Spinal cord (tissue), 10 donors: ENCODE measurements around the gene TIMP1. TPM values are rescaled to one million over a fixed set of nuclear protein-coding genes. Genes with fewer than 3 reads are reported as not detected.
A peak's percentile ranks its signal among the peaks of the same experiment; 100 is the strongest.

Experiments used
- DNase-seq, 6 donors: peaks; one replicate each; pipeline versions ENCODE4 v3.0.0 to v3.0.0-alpha.2; 2013 to 2015; ENCODE audit warnings: low spot score in 6 of 6, low read depth in 4 of 6
- H3K27ac ChIP-seq: one replicate; pipeline ENCODE4 v1.5.1; 2013; ENCODE audit warnings: low read depth, low read length, control low read depth
- H3K27me3 ChIP-seq: one replicate; pipeline ENCODE4 v1.6.1; 2013; ENCODE audit warnings: low read length; ENCODE audit not compliant: control insufficient read depth, insufficient read depth
- H3K36me3 ChIP-seq: one replicate; pipeline ENCODE4 v1.6.1; 2013; ENCODE audit warnings: low read length; ENCODE audit not compliant: control insufficient read depth, insufficient read depth
- H3K4me1 ChIP-seq: one replicate; pipeline ENCODE4 v1.6.1; 2013; ENCODE audit warnings: low read length; ENCODE audit not compliant: control insufficient read depth, insufficient read depth
- H3K4me3 ChIP-seq: one replicate; pipeline ENCODE4 v1.5.1; 2013; ENCODE audit warnings: low read depth, low read length, control low read depth
- H3K9me3 ChIP-seq: one replicate; pipeline ENCODE4 v1.6.1; 2013; ENCODE audit warnings: low read length; ENCODE audit not compliant: control insufficient read depth, insufficient read depth
- WGBS: methylation state at CpG from one replicate; pipeline ENCODE4 v1.1.5; 2013; ENCODE audit warnings: missing lambda C conversion rate; ENCODE audit not compliant: insufficient coverage; 5-methylcytosine and 5-hydroxymethylcytosine counted together
- polyA plus RNA-seq, 2 donors: library from polyadenylated mRNA; unstranded; fragments of 120-200 nt; gene quantifications; one replicate each; pipeline ENCODE4 v1.2.1, GENCODE V29; 2013; ENCODE audit not compliant: insufficient read length in 2 of 2
- total RNA-seq, 2 donors: library from RNA; depleted of rRNA in 1 of 2; stranded (reverse); fragments of 120-200 nt in 1 of 2; fragments of >200 nt in 1 of 2; gene quantifications; one replicate each; pipeline versions ENCODE4 v1.2.3 to v1.2.4, GENCODE V29; 2013 to 2014
- donor health status: healthy.

The TIMP1 gene
- total and polyA plus RNA-seq, 4 donors, result 38.1 to 198 (median 85.6) TPM

- no peaks in the 10 kb centered on the region for H3K27me3 ChIP-seq
- no peaks in the 10 kb centered on the region for H3K9me3 ChIP-seq
- no peak overlapping the region for H3K27ac ChIP-seq
- no peak for DNase-seq
- H3K4me3 ChIP-seq, result no peak overlapping the region
- no peaks in the 10 kb centered on the region for H3K4me1 ChIP-seq
- peaks cover 9% of the 10 kb centered on the region for H3K36me3 ChIP-seq
- 79% methylated on average over 7 of the region's 8 CpGs for WGBS
These were observed 30.8 kb downstream of the TIMP1 start for GRCh38 chrX:47613082-47613481.

- H3K27me3 ChIP-seq, result no peaks in the 10 kb centered on the region
- peaks cover 3% of the 10 kb centered on the region for H3K4me1 ChIP-seq
- peaks cover 8% of the 10 kb centered on the region for H3K36me3 ChIP-seq
- no peak overlapping the region for H3K4me3 ChIP-seq
- no peak overlapping the region for H3K27ac ChIP-seq
- 91% methylated on average over 5 of the region's 5 CpGs for WGBS
- no peaks in the 10 kb centered on the region for H3K9me3 ChIP-seq
- DNase-seq, result no peak
These were observed 32.4 kb downstream of the TIMP1 start for GRCh38 chrX:47614618-47615017.

GRCh38 chrX:47618923-47619485, 36.8 kb downstream of the TIMP1 start:
- WGBS, result 40% methylated on average over 32 of the region's 32 CpGs
- peaks cover 10% of the 10 kb centered on the region for H3K4me1 ChIP-seq
- peaks cover 2% of the 10 kb centered on the region for H3K36me3 ChIP-seq
- H3K4me3 ChIP-seq, result peak overlapping the region; percentile 42
- no peak overlapping the region for H3K27ac ChIP-seq
- no peaks in the 10 kb centered on the region for H3K27me3 ChIP-seq
- no peaks in the 10 kb centered on the region for H3K9me3 ChIP-seq
- DNase-seq, result no peak

GRCh38 chrX:47619486-47620302, 37.5 kb downstream of the TIMP1 start, which contains the start of gene SYN1:
Gene SYN1 (minus strand): TSS chrX:47619857. CDS start chrX:47619728, 129 bp downstream.
- peak; percentile 44 to 95 (median 67) for DNase-seq
- Histone ChIP-seq H3K27ac (no peak within 1 kb of the TSS), H3K9me3 (no peaks in the 10 kb centered on the region), H3K36me3 (no peaks in the 10 kb centered on the region), H3K4me3 (peak within 1 kb of the TSS; percentile 42), H3K27me3 (no peaks in the 10 kb centered on the region), H3K4me1 (peaks cover 13% of the 10 kb centered on the region)
- 28% methylated on average over 81 of the region's 88 CpGs for WGBS

GRCh38 chrX:47620303-47620685, 38.1 kb downstream of the TIMP1 start:
- Histone ChIP-seq H3K27ac (no peak overlapping the region), H3K4me3 (no peak overlapping the region), H3K4me1 (peaks cover 13% of the 10 kb centered on the region), H3K9me3 (no peaks in the 10 kb centered on the region), H3K36me3 (no peaks in the 10 kb centered on the region), H3K27me3 (no peaks in the 10 kb centered on the region)
- 58% methylated on average over 6 of the region's 9 CpGs for WGBS
- DNase-seq, result no peak

GRCh38 chrX:47621851-47622250, 39.6 kb downstream of the TIMP1 start:
- DNase-seq, result no peak

GRCh38 chrX:47623540-47624027, 41.3 kb downstream of the TIMP1 start:
- no peaks in the 10 kb centered on the region for H3K27me3 ChIP-seq
- H3K36me3 ChIP-seq, result peaks cover 23% of the 10 kb centered on the region
- peaks cover 13% of the 10 kb centered on the region for H3K4me1 ChIP-seq
- 23% methylated on average over 33 of the region's 35 CpGs for WGBS
- peak overlapping the region; percentile 44 for H3K4me3 ChIP-seq
- H3K9me3 ChIP-seq, result no peaks in the 10 kb centered on the region
- H3K27ac ChIP-seq, result peak overlapping the region; percentile 61
- DNase-seq, result peak; percentile 57 to 96 (median 73)

More at GRCh38 chrX:47621851-47622250, 39.6 kb downstream of the TIMP1 start:
- 79% methylated on average over 6 of the region's 6 CpGs for WGBS
- Histone ChIP-seq H3K27me3 (no peaks in the 10 kb centered on the region), H3K36me3 (peaks cover 11% of the 10 kb centered on the region), H3K4me1 (peaks cover 13% of the 10 kb centered on the region), H3K4me3 (no peak overlapping the region), H3K27ac (no peak overlapping the region), H3K9me3 (no peaks in the 10 kb centered on the region)

- Histone ChIP-seq H3K9me3 (no peaks in the 10 kb centered on the region), H3K27me3 (no peaks in the 10 kb centered on the region), H3K4me3 (no peak overlapping the region), H3K27ac (no peak overlapping the region), H3K4me1 (peaks cover 6% of the 10 kb centered on the region), H3K36me3 (peaks cover 23% of the 10 kb centered on the region)
- DNase-seq, result no peak
- 72% methylated on average over 2 of the region's 2 CpGs for WGBS
These were observed 43.1 kb downstream of the TIMP1 start for GRCh38 chrX:47625365-47625764.

GRCh38 chrX:47628982-47629381, 46.7 kb downstream of the TIMP1 start:
- no peaks in the 10 kb centered on the region for H3K9me3 ChIP-seq
- peaks cover 3% of the 10 kb centered on the region for H3K4me1 ChIP-seq
- no peak overlapping the region for H3K4me3 ChIP-seq
- H3K27me3 ChIP-seq, result no peaks in the 10 kb centered on the region
- peaks cover 23% of the 10 kb centered on the region for H3K36me3 ChIP-seq
- H3K27ac ChIP-seq, result no peak overlapping the region
- no CpG with 5 or more reads among the region's 1 CpG for WGBS
- peak in 1 of 6 donors; percentile 23 for DNase-seq
